Astrocyte of the spinal cord (primary cell): ENCODE results near the gene OTUD7B.

Experiments
- DNase-seq: peaks from one replicate; pipeline ENCODE4 v3.0.0; 2011; ENCODE audit warnings: low read depth, low spot score
- H3K4me3 ChIP-seq: 2 replicates; pipeline ENCODE4 v1.5.1; 2011; ENCODE audit warnings: low read depth, mild to moderate bottlenecking, low read length, moderate library complexity
- CTCF ChIP-seq: IDR thresholded peaks from 2 replicates; pipeline ENCODE4 v1.5.1; 2012; ENCODE audit warnings: low read depth, mild to moderate bottlenecking, low read length, inconsistent platforms
- in situ Hi-C: cut with HindIII; loops from 2 replicates; pipeline ENCODE4 v1.10.0; 2017; ENCODE audit warnings: low sequenced_read_pairs

The OTUD7B gene

GRCh38 chr1:149995927-149996326 lies 14.6 kb downstream of the OTUD7B start:
- in situ Hi-C loops: no loop called here
- no peak overlapping the region for H3K4me3 ChIP-seq
- TF ChIP-seq CTCF: no peak
- DNase-seq: peak; percentile 48

- DNase-seq: no peak
- H3K4me3 ChIP-seq: no peak overlapping the region
- TF ChIP-seq CTCF: no peak
- in situ Hi-C loops: no loop called here
Measured at GRCh38 chr1:149993764-149994163, 16.8 kb downstream of the OTUD7B start.

GRCh38 chr1:149993181-149993580 lies 17.3 kb downstream of the OTUD7B start:
- in situ Hi-C loops: no loop called here
- no peak for DNase-seq
- no peak for TF ChIP-seq CTCF

GRCh38 chr1:149987297-149987595 lies 23.3 kb downstream of the OTUD7B start:
- TF ChIP-seq CTCF: no peak
- no peak overlapping the region for H3K4me3 ChIP-seq
- in situ Hi-C loops: no loop called here
- no peak for DNase-seq

More at GRCh38 chr1:149993181-149993580, 17.3 kb downstream of the OTUD7B start:
- no peak overlapping the region for H3K4me3 ChIP-seq

GRCh38 chr1:149986486-149987296 lies 23.8 kb downstream of the OTUD7B start:
- no peak overlapping the region for H3K4me3 ChIP-seq
- no peak for TF ChIP-seq CTCF
- in situ Hi-C loops: no loop called here
- DNase-seq: peak; percentile 87

- in situ Hi-C loops: no loop called here
- no peak for DNase-seq
- H3K4me3 ChIP-seq: no peak overlapping the region
- no peak for TF ChIP-seq CTCF
Measured at GRCh38 chr1:149979972-149980540, 30.5 kb downstream of the OTUD7B start.
